ENCODE results near the gene PTGR2. TPM values are rescaled to one million over a fixed set of nuclear protein-coding genes. Genes with fewer than 3 reads are reported as not detected.
"Not testable (repeated sequence)": the region's sequence is repeated elsewhere in the genome, so short reads cannot be mapped to it uniquely, and the experiment has no call there.

The PTGR2 gene
- total and polyA plus RNA-seq, 2 donors (not counting 3 experiments of a cell fraction or from before 2014, with no cell fraction given), result 1.1 to 5.6 TPM

- H3K36me3 ChIP-seq (ENCODE audit: control insufficient read depth in 2 of 2, extremely low read depth in 1 of 2, insufficient read depth in 2 of 2, low read length in 2 of 2); H3K4me2 ChIP-seq (ENCODE audit: insufficient read depth, low read length); H3K27ac ChIP-seq (ENCODE audit: insufficient read depth, low read depth, low read length); POLR2A ChIA-PET; intact Hi-C loops (cut with micrococcal nuclease); H4K20me1 ChIP-seq (replicated peaks; ENCODE audit: control insufficient read depth, extremely low read depth, insufficient read depth, low read length); BruUV-seq (replicated peaks); DNase-seq (ENCODE audit: low read depth, low spot score); dilution Hi-C loops (cut with MboI; ENCODE audit: extremely low pct_ligation_motif_present, low sequenced_read_pairs); H3K27me3 ChIP-seq (ENCODE audit: control insufficient read depth in 2 of 2, insufficient read depth in 2 of 2, low read length in 2 of 2); H3K9ac ChIP-seq (replicated peaks; ENCODE audit: extremely low read depth, insufficient read depth, low read length); H3K9me1 ChIP-seq (replicated peaks; ENCODE audit: control insufficient read depth, extremely low read depth, insufficient read depth, low read length); H2AFZ ChIP-seq (ENCODE audit: low read depth, low read length); H3K4me3 ChIP-seq (replicated peaks in 1 of 3; ENCODE audit: insufficient read depth in 1 of 3, low read depth in 1 of 3, low read length in 3 of 3); FAIRE-seq; H3K79me2 ChIP-seq (ENCODE audit: control insufficient read depth, insufficient read depth, low read length); H3K9me3 ChIP-seq (replicated peaks; ENCODE audit: control insufficient read depth, insufficient read depth, low read length); H3K4me1 ChIP-seq (ENCODE audit: control insufficient read depth, extremely low read depth, insufficient read depth, low read length): not testable (repeated sequence)
- CTCF ChIA-PET, result interaction anchor here (0.8 to 9.5 kb wide), 13 partner anchors 9 to 115 kb away, joined by 3 to 131 read pairs (median 4); a partner anchor contains a TSS
- TF ChIP-seq CTCF (IDR thresholded peaks at IDR 0.05; ENCODE audit: extremely low read depth in 1 of 2, insufficient read depth in 1 of 2, low read depth in 1 of 2, low read length in 2 of 2), result peak; percentile 8 to 35
These were observed 24.4 kb upstream of the PTGR2 start for GRCh38 chr14:73827190-73827589.

DNA sequence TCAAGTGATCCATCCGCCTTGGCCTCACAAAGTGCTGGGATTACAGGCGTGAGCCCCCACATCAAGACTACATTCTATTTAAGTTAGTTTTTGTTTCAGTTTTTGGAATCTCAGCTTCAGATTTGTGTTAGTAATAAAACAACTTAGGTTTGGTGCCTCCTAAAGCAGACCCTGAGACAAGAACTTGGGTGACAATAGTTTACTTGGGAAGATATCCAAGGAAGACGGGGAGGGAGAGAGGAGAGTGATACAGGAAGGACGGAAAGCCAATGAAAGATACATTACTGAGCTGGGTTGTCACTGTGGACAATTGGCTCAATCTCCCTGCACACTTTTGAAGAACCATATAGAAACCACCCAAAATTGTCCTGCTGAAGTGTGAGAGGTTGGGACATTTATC is 22.6 kb upstream of the PTGR2 start:
- POLR2A ChIA-PET, result no interaction called here
- H3K36me3 ChIP-seq (ENCODE audit: control insufficient read depth in 2 of 2, extremely low read depth in 1 of 2, insufficient read depth in 2 of 2, low read length in 2 of 2), result no peaks in the 10 kb centered on the region
- H2AFZ ChIP-seq (ENCODE audit: low read depth, low read length), result no peak overlapping the region
- H3K27ac ChIP-seq (ENCODE audit: insufficient read depth, low read depth, low read length), result no peak overlapping the region
- H3K4me1 ChIP-seq (ENCODE audit: control insufficient read depth, extremely low read depth, insufficient read depth, low read length), result peaks cover 7% of the 10 kb centered on the region
- intact Hi-C loops (cut with micrococcal nuclease) (no loop called here), dilution Hi-C loops (cut with MboI; ENCODE audit: extremely low pct_ligation_motif_present, low sequenced_read_pairs) (no loop called here)
- H3K4me2 ChIP-seq (ENCODE audit: insufficient read depth, low read length), result no peak overlapping the region
- H3K4me3 ChIP-seq (replicated peaks in 1 of 3; ENCODE audit: insufficient read depth in 1 of 3, low read depth in 1 of 3, low read length in 3 of 3), result no peak overlapping the region
- CTCF ChIA-PET, result interaction anchor here (0.6 to 9.5 kb wide), 4 partner anchors 12 to 100 kb away, joined by 4 to 131 read pairs (median 6); no protein-coding TSS in a partner anchor
- TF ChIP-seq POLR2AphosphoS5 (IDR thresholded peaks at IDR 0.05; ENCODE audit: insufficient read depth, low read depth, low read length), result no peak
- no peak for TF ChIP-seq MAX (IDR thresholded peaks at IDR 0.05; ENCODE audit: insufficient read depth, insufficient read length)
- no peak for TF ChIP-seq JUN (IDR thresholded peaks at IDR 0.05; ENCODE audit: borderline replicate concordance, insufficient read depth, insufficient read length, low read depth)
- no peak for TF ChIP-seq POLR2A (IDR thresholded peaks at IDR 0.05; ENCODE audit: low read depth, low read length)
- TF ChIP-seq FOS (IDR thresholded peaks at IDR 0.05; ENCODE audit: borderline replicate concordance, insufficient read depth, low read length), result no peak
- no peak for TF ChIP-seq GATA2 (IDR thresholded peaks at IDR 0.05; ENCODE audit: insufficient read depth, insufficient read length, low read depth, low read length)
- no peak for TF ChIP-seq EZH2 (IDR thresholded peaks at IDR 0.05; ENCODE audit: borderline replicate concordance, low read depth, low read length, severe bottlenecking)
- no peak for TF ChIP-seq MYC (IDR thresholded peaks at IDR 0.05; ENCODE audit: low read depth, low read length)
- TF ChIP-seq CTCF (IDR thresholded peaks at IDR 0.05; ENCODE audit: extremely low read depth in 1 of 2, insufficient read depth in 1 of 2, low read depth in 1 of 2, low read length in 2 of 2), result no peak
- H3K27me3 ChIP-seq (ENCODE audit: control insufficient read depth in 2 of 2, insufficient read depth in 2 of 2, low read length in 2 of 2), result no peaks in the 10 kb centered on the region
- H3K79me2 ChIP-seq (ENCODE audit: control insufficient read depth, insufficient read depth, low read length), result no peaks in the 10 kb centered on the region
- BruUV-seq (replicated peaks), result no TSS peak
- no peaks in the 10 kb centered on the region for H3K9me1 ChIP-seq (replicated peaks; ENCODE audit: control insufficient read depth, extremely low read depth, insufficient read depth, low read length)
- DNase-seq (ENCODE audit: low read depth, low spot score), result no peak
- H3K9me3 ChIP-seq (replicated peaks; ENCODE audit: control insufficient read depth, insufficient read depth, low read length), result no peaks in the 10 kb centered on the region
- H4K20me1 ChIP-seq (replicated peaks; ENCODE audit: control insufficient read depth, extremely low read depth, insufficient read depth, low read length), result no peaks in the 10 kb centered on the region
- no peak for FAIRE-seq
- no peak overlapping the region for H3K9ac ChIP-seq (replicated peaks; ENCODE audit: extremely low read depth, insufficient read depth, low read length)

All from endothelial cell of umbilical vein (primary cell).